Calu3 (cell line): ENCODE data around the gene ARID4A. TPM values are rescaled to one million over a fixed set of nuclear protein-coding genes. Genes with fewer than 3 reads are reported as not detected.

Experiments
- BruUV-seq: library from RNA; stranded (reverse); fragments of 400-500 nt; replicated peaks from 2 replicates; lab custom pipeline; 2021; lab: Mats Ljungman, UMichigan
- CTCF ChIA-PET: fragments of 300-600 bp; sonication (Branson Sonifier 250); formaldehyde crosslinking; loops from one replicate; lab custom pipeline; 2022; ENCODE audit warnings: antibody characterized with exemption; lab: Charles Lee
- DNase-seq: peaks from one replicate; pipeline ENCODE4 v3.0.0; 2022
- H3K27ac Mint-ChIP-seq: one replicate; pipeline ENCODE4 v1.8.0; 2022; ENCODE audit warnings: mixed read lengths; ENCODE audit not compliant: unreplicated experiment
- H3K27me3 Mint-ChIP-seq: one replicate; pipeline ENCODE4 v1.8.0; 2022; ENCODE audit warnings: mixed read lengths; ENCODE audit not compliant: unreplicated experiment
- H3K36me3 Mint-ChIP-seq: one replicate; pipeline ENCODE4 v1.8.0; 2022; ENCODE audit warnings: mild to moderate bottlenecking, moderate library complexity, mixed read lengths; ENCODE audit not compliant: insufficient read depth, unreplicated experiment
- H3K4me1 Mint-ChIP-seq: one replicate; pipeline ENCODE4 v1.8.0; 2022; ENCODE audit warnings: mild to moderate bottlenecking, low read depth, mixed read lengths; ENCODE audit not compliant: unreplicated experiment
- H3K4me3 Mint-ChIP-seq: one replicate; pipeline ENCODE4 v1.8.0; 2022; ENCODE audit warnings: mild to moderate bottlenecking, low read depth, moderate library complexity, mixed read lengths; ENCODE audit not compliant: unreplicated experiment
- H3K9me3 Mint-ChIP-seq: one replicate; pipeline ENCODE4 v1.8.0; 2022; ENCODE audit warnings: low read depth, mixed read lengths; ENCODE audit not compliant: unreplicated experiment
- intact Hi-C: fragments of 100-400 bp; cut with micrococcal nuclease; formaldehyde crosslinking; loops from one replicate; pipeline ENCODE4 v1.10.0; 2022; ENCODE audit not compliant: unreplicated experiment
- total RNA-seq: library from RNA; stranded (reverse); gene quantifications from 2 replicates; pipeline ENCODE4 v1.2.3, GENCODE V29; 2022
- TF ChIP-seq, protein P1 (sequence below): fragments of 200-600 bp; IDR thresholded peaks from one replicate; pipeline ENCODE4 v1.8.0; 2022; ENCODE audit warnings: antibody characterized with exemption; ENCODE audit not compliant: unreplicated experiment

The ARID4A gene
- total RNA-seq, 1 experiment from 2014 or later, result 26.7 TPM

DNA sequence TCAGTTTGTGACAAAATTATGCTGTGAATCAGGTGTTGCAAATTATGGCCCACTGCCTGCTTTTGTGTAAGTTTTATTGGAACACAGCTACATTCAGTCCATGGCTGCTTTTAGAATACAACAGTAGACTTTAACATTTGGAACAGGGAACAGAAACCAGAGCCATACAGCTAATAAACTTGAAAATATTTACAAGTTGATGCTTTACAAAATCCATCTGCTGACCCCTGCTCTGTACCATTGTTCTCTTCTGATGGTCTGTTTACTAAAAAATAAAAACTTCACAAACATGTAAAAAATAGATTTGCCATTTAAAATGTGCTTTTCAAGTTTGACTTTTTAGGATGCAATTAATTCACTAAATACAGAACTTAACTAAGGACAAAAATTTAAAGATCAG lies 33.0 kb upstream of the ARID4A start:
- no peak overlapping the region for H3K4me3 Mint-ChIP-seq
- no TSS peak for BruUV-seq
- no peaks in the 10 kb centered on the region for H3K9me3 Mint-ChIP-seq
- no peak for DNase-seq
- H3K27ac Mint-ChIP-seq, result no peak overlapping the region
- TF ChIP-seq, protein P1, sequence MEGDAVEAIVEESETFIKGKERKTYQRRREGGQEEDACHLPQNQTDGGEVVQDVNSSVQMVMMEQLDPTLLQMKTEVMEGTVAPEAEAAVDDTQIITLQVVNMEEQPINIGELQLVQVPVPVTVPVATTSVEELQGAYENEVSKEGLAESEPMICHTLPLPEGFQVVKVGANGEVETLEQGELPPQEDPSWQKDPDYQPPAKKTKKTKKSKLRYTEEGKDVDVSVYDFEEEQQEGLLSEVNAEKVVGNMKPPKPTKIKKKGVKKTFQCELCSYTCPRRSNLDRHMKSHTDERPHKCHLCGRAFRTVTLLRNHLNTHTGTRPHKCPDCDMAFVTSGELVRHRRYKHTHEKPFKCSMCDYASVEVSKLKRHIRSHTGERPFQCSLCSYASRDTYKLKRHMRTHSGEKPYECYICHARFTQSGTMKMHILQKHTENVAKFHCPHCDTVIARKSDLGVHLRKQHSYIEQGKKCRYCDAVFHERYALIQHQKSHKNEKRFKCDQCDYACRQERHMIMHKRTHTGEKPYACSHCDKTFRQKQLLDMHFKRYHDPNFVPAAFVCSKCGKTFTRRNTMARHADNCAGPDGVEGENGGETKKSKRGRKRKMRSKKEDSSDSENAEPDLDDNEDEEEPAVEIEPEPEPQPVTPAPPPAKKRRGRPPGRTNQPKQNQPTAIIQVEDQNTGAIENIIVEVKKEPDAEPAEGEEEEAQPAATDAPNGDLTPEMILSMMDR, result no peak
- CTCF ChIA-PET, result no interaction called here
- intact Hi-C loops, result no loop called here
- no peaks in the 10 kb centered on the region for H3K4me1 Mint-ChIP-seq
- H3K36me3 Mint-ChIP-seq, result peaks cover 52% of the 10 kb centered on the region
- H3K27me3 Mint-ChIP-seq, result no peaks in the 10 kb centered on the region

DNA sequence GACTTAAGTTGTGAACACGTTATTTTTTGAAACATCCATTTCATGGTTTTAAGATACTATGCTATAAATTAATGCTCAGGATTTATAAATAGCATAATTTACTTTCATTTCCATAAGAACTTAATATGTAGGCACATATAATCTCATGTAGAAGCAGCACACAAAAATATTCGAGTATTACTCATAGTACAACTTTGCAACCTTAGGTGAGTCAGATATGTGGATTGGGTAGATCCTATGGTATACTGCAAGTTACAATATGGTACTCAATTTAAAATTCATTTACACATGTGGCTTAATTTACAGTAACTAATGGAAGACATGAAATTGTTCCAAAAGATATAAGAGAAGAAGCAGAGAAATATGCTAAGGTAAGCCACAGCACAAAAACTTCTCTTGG lies 27.7 kb upstream of the ARID4A start:
- H3K4me1 Mint-ChIP-seq, result peaks cover 6% of the 10 kb centered on the region
- H3K36me3 Mint-ChIP-seq, result peaks cover 64% of the 10 kb centered on the region
- no peak for DNase-seq
- no TSS peak for BruUV-seq
- intact Hi-C loops, result no loop called here
- H3K27ac Mint-ChIP-seq, result no peak overlapping the region
- TF ChIP-seq, protein P1, result no peak
- CTCF ChIA-PET, result no interaction called here
- no peaks in the 10 kb centered on the region for H3K9me3 Mint-ChIP-seq
- H3K27me3 Mint-ChIP-seq, result no peaks in the 10 kb centered on the region
- H3K4me3 Mint-ChIP-seq, result no peak overlapping the region

DNA sequence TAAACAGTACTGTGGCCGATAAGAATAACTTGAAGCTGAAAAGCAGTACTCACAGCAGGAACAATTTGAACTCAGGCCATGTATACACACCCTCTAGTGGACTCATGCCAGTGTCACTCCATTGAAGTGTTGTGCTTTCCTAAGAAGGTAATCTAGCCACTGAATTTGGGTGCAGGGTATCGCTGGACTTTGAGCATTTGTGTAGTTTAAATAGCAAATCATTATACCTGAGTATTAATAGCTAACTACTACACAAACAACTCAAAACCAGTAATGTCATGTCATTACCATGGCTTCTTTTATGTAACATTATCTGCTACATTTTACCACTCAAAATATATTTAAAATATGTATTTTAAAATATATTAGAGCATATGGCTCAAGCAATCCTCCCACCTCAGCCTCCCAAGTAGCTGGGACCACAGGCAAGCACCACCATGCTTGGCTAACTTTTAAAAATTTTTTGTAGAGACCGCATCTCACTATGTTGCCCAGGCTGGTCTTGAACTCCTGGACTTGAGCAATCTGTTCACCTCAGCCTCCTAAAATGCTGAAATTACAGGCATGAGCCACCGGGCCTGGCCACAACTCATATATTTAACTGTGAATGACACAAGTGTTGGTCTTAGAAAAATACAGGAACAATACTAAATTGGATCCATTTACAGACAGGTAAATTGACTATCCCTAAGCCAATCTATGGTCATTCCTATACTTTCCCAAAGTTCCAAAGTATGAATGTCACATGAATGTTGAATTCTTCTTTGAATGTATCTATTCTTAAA lies 25.6 kb upstream of the ARID4A start:
- Mint-ChIP-seq H3K36me3 (peaks cover 66% of the 10 kb centered on the region), H3K4me3 (no peak overlapping the region)
- no TSS peak for BruUV-seq

DNA sequence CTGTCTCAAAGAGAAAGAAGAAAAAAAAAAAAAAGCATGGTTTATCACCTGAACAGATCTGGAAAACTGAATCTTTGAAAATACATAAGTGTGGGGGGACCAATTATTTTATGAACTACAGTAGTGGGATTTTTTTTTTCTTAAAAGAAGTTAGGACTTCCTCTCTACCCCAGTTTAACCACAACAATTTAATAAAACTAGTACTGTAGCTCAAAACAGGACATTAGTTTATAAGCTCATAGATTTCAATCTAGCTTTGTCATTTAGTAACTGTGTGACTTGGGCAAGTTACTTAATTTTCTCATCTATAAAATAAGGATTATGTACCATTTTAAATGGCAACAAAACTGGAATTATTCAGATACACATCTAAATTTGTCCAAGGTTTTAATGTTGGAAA lies 23.5 kb upstream of the ARID4A start:
- no peak for DNase-seq
- Mint-ChIP-seq H3K27ac (peak overlapping the region; percentile 67), H3K36me3 (peaks cover 75% of the 10 kb centered on the region), H3K27me3 (no peaks in the 10 kb centered on the region), H3K4me3 (no peak overlapping the region), H3K4me1 (peaks cover 20% of the 10 kb centered on the region), H3K9me3 (no peaks in the 10 kb centered on the region)
- CTCF ChIA-PET, result no interaction called here
- BruUV-seq, result no TSS peak
- TF ChIP-seq, protein P1, result no peak
- intact Hi-C loops, result no loop called here

More for the DNA sequence above, 25.6 kb upstream of the ARID4A start:
- no peak overlapping the region for H3K27ac Mint-ChIP-seq
- TF ChIP-seq, protein P1, result no peak
- DNase-seq, result peak; percentile 48
- CTCF ChIA-PET, result interaction anchor here (0.7 to 0.9 kb wide), 4 partner anchors 15 to 26 kb away, joined by 3 to 4 read pairs (median 3); partner anchors contain the start of gene ARID4A
- no peaks in the 10 kb centered on the region for H3K9me3 Mint-ChIP-seq
- intact Hi-C loops, result no loop called here
- no peaks in the 10 kb centered on the region for H3K27me3 Mint-ChIP-seq
- peaks cover 12% of the 10 kb centered on the region for H3K4me1 Mint-ChIP-seq
